Neural crest cell (in vitro differentiated cells): Measurements from ENCODE around the gene GPRIN2. TPM values are rescaled to one million over a fixed set of nuclear protein-coding genes. Genes with fewer than 3 reads are reported as not detected.

Experiments
- DNase-seq: peaks from one replicate; pipeline ENCODE4 v3.0.0; 2021; ENCODE audit warnings: low read depth, mixed read lengths, low spot score
- H3K27ac Mint-ChIP-seq: one replicate; pipeline ENCODE4 v1.8.0; 2021; ENCODE audit warnings: mild to moderate bottlenecking, mixed read lengths; ENCODE audit not compliant: unreplicated experiment
- H3K27me3 Mint-ChIP-seq: 2 replicates; pipeline ENCODE4 v1.8.0; 2021; ENCODE audit warnings: low read depth, mild to moderate bottlenecking, mixed read lengths
- H3K36me3 Mint-ChIP-seq: 2 replicates; pipeline ENCODE4 v1.8.0; 2021; ENCODE audit warnings: low read depth, mild to moderate bottlenecking, mixed read lengths
- H3K4me1 Mint-ChIP-seq: 2 replicates; pipeline ENCODE4 v1.8.0; 2021; ENCODE audit warnings: mixed read lengths
- H3K4me3 Mint-ChIP-seq: one replicate; pipeline ENCODE4 v1.8.0; 2021; ENCODE audit warnings: mild to moderate bottlenecking, mixed read lengths
- H3K9me3 Mint-ChIP-seq: 2 replicates; pipeline ENCODE4 v1.8.0; 2021; ENCODE audit warnings: mixed read lengths
- CTCF ChIP-seq: fragments of 200-600 bp; sonication (generic); conservative IDR thresholded peaks from 2 replicates; pipeline ENCODE4 v1.5.0; 2021; ENCODE audit warnings: antibody characterized with exemption, mild to moderate bottlenecking
- total RNA-seq: library from RNA; stranded (reverse); gene quantifications from 2 replicates; pipeline ENCODE4 v1.2.1, GENCODE V29; 2021

GPRIN2 gene
- total RNA-seq, 1 donor from 2014 or later, result 1.5 TPM

- Mint-ChIP-seq H3K27ac (no peak overlapping the region), H3K27me3 (no peaks in the 10 kb centered on the region), H3K4me3 (no peak overlapping the region), H3K36me3 (no peaks in the 10 kb centered on the region), H3K4me1 (no peaks in the 10 kb centered on the region), H3K9me3 (no peaks in the 10 kb centered on the region)
- no peak for TF ChIP-seq CTCF
- no peak for DNase-seq
Measured at GRCh38 chr10:46520941-46521340, 35.5 kb downstream of the GPRIN2 start.

- no peak for DNase-seq
- Mint-ChIP-seq H3K36me3 (no peaks in the 10 kb centered on the region), H3K4me3 (no peak overlapping the region), H3K27ac (no peak overlapping the region), H3K4me1 (no peaks in the 10 kb centered on the region), H3K9me3 (no peaks in the 10 kb centered on the region), H3K27me3 (no peaks in the 10 kb centered on the region)
- no peak for TF ChIP-seq CTCF
Measured at GRCh38 chr10:46520381-46520780, 36.1 kb downstream of the GPRIN2 start.

GRCh38 chr10:46518028-46518725, 38.3 kb downstream of the GPRIN2 start:
- TF ChIP-seq CTCF, result no peak
- DNase-seq, result no peak
- H3K4me3 Mint-ChIP-seq, result no peak overlapping the region
- no peak overlapping the region for H3K27ac Mint-ChIP-seq
- H3K9me3 Mint-ChIP-seq, result no peaks in the 10 kb centered on the region
- H3K36me3 Mint-ChIP-seq, result no peaks in the 10 kb centered on the region
- no peaks in the 10 kb centered on the region for H3K4me1 Mint-ChIP-seq
- H3K27me3 Mint-ChIP-seq, result no peaks in the 10 kb centered on the region

- H3K9me3 Mint-ChIP-seq, result no peaks in the 10 kb centered on the region
- DNase-seq, result no peak
- no peaks in the 10 kb centered on the region for H3K36me3 Mint-ChIP-seq
- no peak overlapping the region for H3K4me3 Mint-ChIP-seq
- H3K4me1 Mint-ChIP-seq, result no peaks in the 10 kb centered on the region
- TF ChIP-seq CTCF, result no peak
- peak overlapping the region; percentile 77 for H3K27ac Mint-ChIP-seq
- no peaks in the 10 kb centered on the region for H3K27me3 Mint-ChIP-seq
Measured at GRCh38 chr10:46517541-46517940, 38.9 kb downstream of the GPRIN2 start.

GRCh38 chr10:46516660-46517416, 39.6 kb downstream of the GPRIN2 start:
- Mint-ChIP-seq H3K4me1 (no peaks in the 10 kb centered on the region), H3K27me3 (no peaks in the 10 kb centered on the region), H3K36me3 (no peaks in the 10 kb centered on the region), H3K4me3 (no peak overlapping the region), H3K9me3 (no peaks in the 10 kb centered on the region), H3K27ac (no peak overlapping the region)
- no peak for TF ChIP-seq CTCF
- no peak for DNase-seq
